ENCODE measurements around the gene RHBDD1.
A peak's percentile ranks its signal among the peaks of the same experiment; 100 is the strongest.

The RHBDD1 gene

GRCh38 chr2:226835796-226836547 is at the start of gene RHBDD1:
Gene RHBDD1, plus strand, starts transcription at chr2:226836054. Its CDS starts 28,640 bp downstream, at chr2:226864694.
- Histone ChIP-seq H3K36me3 (ENCODE audit: control insufficient read depth in 1 of 2, insufficient read depth in 2 of 2, low read length in 2 of 2) (peaks cover 2 to 4% of the 10 kb centered on the region in 2 donors), H3K9ac (ENCODE audit: low read depth in 1 of 2, low read length in 2 of 2) (peak within 1 kb of the TSS; percentile 97 to 98), H3K4me1 (ENCODE audit: control insufficient read depth in 1 of 2, insufficient read depth in 2 of 2, low read length in 2 of 2) (peaks cover 19 to 31% of the 10 kb centered on the region in 2 donors), H3K4me3 (ENCODE audit: low read depth in 1 of 2, low read length in 2 of 2) (peak within 1 kb of the TSS; percentile 86 to 91), H3K9me3 (ENCODE audit: control insufficient read depth in 1 of 2, low read length in 2 of 2) (no peaks in the 10 kb centered on the region), H3K27me3 (ENCODE audit: control insufficient read depth in 1 of 2, insufficient read depth in 2 of 2, low read length in 2 of 2) (no peaks in the 10 kb centered on the region), H3K27ac (ENCODE audit: low read depth, low read length) (peak within 1 kb of the TSS; percentile 100)

- H3K27ac ChIP-seq (ENCODE audit: low read depth, low read length), result no peak overlapping the region
Observed at GRCh38 chr2:226788064-226788463, 47.8 kb upstream of the RHBDD1 start.

GRCh38 chr2:226788881-226789490 is 46.9 kb upstream of the RHBDD1 start:
- Histone ChIP-seq H3K9me3 (ENCODE audit: control insufficient read depth in 1 of 2, low read length in 2 of 2) (no peaks in the 10 kb centered on the region), H3K9ac (ENCODE audit: low read depth in 1 of 2, low read length in 2 of 2) (no peak overlapping the region), H3K36me3 (ENCODE audit: control insufficient read depth in 1 of 2, insufficient read depth in 2 of 2, low read length in 2 of 2) (no peaks in the 10 kb centered on the region), H3K4me3 (ENCODE audit: low read depth in 1 of 2, low read length in 2 of 2) (no peak overlapping the region), H3K27me3 (ENCODE audit: control insufficient read depth in 1 of 2, insufficient read depth in 2 of 2, low read length in 2 of 2) (no peaks in the 10 kb centered on the region), H3K27ac (ENCODE audit: low read depth, low read length) (no peak overlapping the region), H3K4me1 (ENCODE audit: control insufficient read depth in 1 of 2, insufficient read depth in 2 of 2, low read length in 2 of 2) (peaks cover 29 to 35% of the 10 kb centered on the region in 2 donors)

More at GRCh38 chr2:226788064-226788463, 47.8 kb upstream of the RHBDD1 start:
- H3K9me3 ChIP-seq (ENCODE audit: control insufficient read depth in 1 of 2, low read length in 2 of 2), result peaks cover 0 to 3% of the 10 kb centered on the region in 2 donors
- H3K36me3 ChIP-seq (ENCODE audit: control insufficient read depth in 1 of 2, insufficient read depth in 2 of 2, low read length in 2 of 2), result no peaks in the 10 kb centered on the region
- H3K27me3 ChIP-seq (ENCODE audit: control insufficient read depth in 1 of 2, insufficient read depth in 2 of 2, low read length in 2 of 2), result no peaks in the 10 kb centered on the region
- no peak overlapping the region for H3K4me3 ChIP-seq (ENCODE audit: low read depth in 1 of 2, low read length in 2 of 2)
- peaks cover 25 to 28% of the 10 kb centered on the region in 2 donors for H3K4me1 ChIP-seq (ENCODE audit: control insufficient read depth in 1 of 2, insufficient read depth in 2 of 2, low read length in 2 of 2)
- no peak overlapping the region for H3K9ac ChIP-seq (ENCODE audit: low read depth in 1 of 2, low read length in 2 of 2)

- Histone ChIP-seq H3K4me3 (ENCODE audit: low read depth in 1 of 2, low read length in 2 of 2) (no peak overlapping the region), H3K9me3 (ENCODE audit: control insufficient read depth in 1 of 2, low read length in 2 of 2) (no peaks in the 10 kb centered on the region), H3K36me3 (ENCODE audit: control insufficient read depth in 1 of 2, insufficient read depth in 2 of 2, low read length in 2 of 2) (no peaks in the 10 kb centered on the region), H3K9ac (ENCODE audit: low read depth in 1 of 2, low read length in 2 of 2) (no peak overlapping the region), H3K27me3 (ENCODE audit: control insufficient read depth in 1 of 2, insufficient read depth in 2 of 2, low read length in 2 of 2) (no peaks in the 10 kb centered on the region), H3K27ac (ENCODE audit: low read depth, low read length) (no peak overlapping the region), H3K4me1 (ENCODE audit: control insufficient read depth in 1 of 2, insufficient read depth in 2 of 2, low read length in 2 of 2) (peaks cover 29 to 37% of the 10 kb centered on the region in 2 donors)
Observed at GRCh38 chr2:226790011-226790410, 45.8 kb upstream of the RHBDD1 start.

GRCh38 chr2:226790431-226790830 is 45.4 kb upstream of the RHBDD1 start:
- H3K9ac ChIP-seq (ENCODE audit: low read depth in 1 of 2, low read length in 2 of 2), result peak overlapping the region in 1 of 2 donors; percentile 80
- H3K4me1 ChIP-seq (ENCODE audit: control insufficient read depth in 1 of 2, insufficient read depth in 2 of 2, low read length in 2 of 2), result peaks cover 33 to 41% of the 10 kb centered on the region in 2 donors

GRCh38 chr2:226791056-226791486 is 44.8 kb upstream of the RHBDD1 start:
- Histone ChIP-seq H3K27ac (ENCODE audit: low read depth, low read length) (peak overlapping the region; percentile 74), H3K36me3 (ENCODE audit: control insufficient read depth in 1 of 2, insufficient read depth in 2 of 2, low read length in 2 of 2) (no peaks in the 10 kb centered on the region), H3K9me3 (ENCODE audit: control insufficient read depth in 1 of 2, low read length in 2 of 2) (no peaks in the 10 kb centered on the region), H3K4me1 (ENCODE audit: control insufficient read depth in 1 of 2, insufficient read depth in 2 of 2, low read length in 2 of 2) (peaks cover 40 to 43% of the 10 kb centered on the region in 2 donors), H3K27me3 (ENCODE audit: control insufficient read depth in 1 of 2, insufficient read depth in 2 of 2, low read length in 2 of 2) (no peaks in the 10 kb centered on the region), H3K4me3 (ENCODE audit: low read depth in 1 of 2, low read length in 2 of 2) (peak overlapping the region; percentile 68 to 69), H3K9ac (ENCODE audit: low read depth in 1 of 2, low read length in 2 of 2) (peak overlapping the region; percentile 51 to 80)

More at GRCh38 chr2:226790431-226790830, 45.4 kb upstream of the RHBDD1 start:
- H3K36me3 ChIP-seq (ENCODE audit: control insufficient read depth in 1 of 2, insufficient read depth in 2 of 2, low read length in 2 of 2), result no peaks in the 10 kb centered on the region
- H3K27ac ChIP-seq (ENCODE audit: low read depth, low read length), result no peak overlapping the region
- no peaks in the 10 kb centered on the region for H3K27me3 ChIP-seq (ENCODE audit: control insufficient read depth in 1 of 2, insufficient read depth in 2 of 2, low read length in 2 of 2)
- H3K4me3 ChIP-seq (ENCODE audit: low read depth in 1 of 2, low read length in 2 of 2), result peak overlapping the region; percentile 68 to 69
- H3K9me3 ChIP-seq (ENCODE audit: control insufficient read depth in 1 of 2, low read length in 2 of 2), result no peaks in the 10 kb centered on the region

- Histone ChIP-seq H3K4me3 (ENCODE audit: low read depth in 1 of 2, low read length in 2 of 2) (peak overlapping the region; percentile 68 to 84), H3K27me3 (ENCODE audit: control insufficient read depth in 1 of 2, insufficient read depth in 2 of 2, low read length in 2 of 2) (no peaks in the 10 kb centered on the region), H3K27ac (ENCODE audit: low read depth, low read length) (peak overlapping the region; percentile 76), H3K4me1 (ENCODE audit: control insufficient read depth in 1 of 2, insufficient read depth in 2 of 2, low read length in 2 of 2) (peaks cover 43 to 45% of the 10 kb centered on the region in 2 donors), H3K9ac (ENCODE audit: low read depth in 1 of 2, low read length in 2 of 2) (peak overlapping the region; percentile 78 to 80), H3K9me3 (ENCODE audit: control insufficient read depth in 1 of 2, low read length in 2 of 2) (no peaks in the 10 kb centered on the region), H3K36me3 (ENCODE audit: control insufficient read depth in 1 of 2, insufficient read depth in 2 of 2, low read length in 2 of 2) (no peaks in the 10 kb centered on the region)
Observed at GRCh38 chr2:226791487-226792081, 44.3 kb upstream of the RHBDD1 start.

- peak overlapping the region; percentile 76 for H3K27ac ChIP-seq (ENCODE audit: low read depth, low read length)
- H3K4me1 ChIP-seq (ENCODE audit: control insufficient read depth in 1 of 2, insufficient read depth in 2 of 2, low read length in 2 of 2), result peaks cover 43 to 52% of the 10 kb centered on the region in 2 donors
- H3K27me3 ChIP-seq (ENCODE audit: control insufficient read depth in 1 of 2, insufficient read depth in 2 of 2, low read length in 2 of 2), result no peaks in the 10 kb centered on the region
- H3K4me3 ChIP-seq (ENCODE audit: low read depth in 1 of 2, low read length in 2 of 2), result peak overlapping the region; percentile 68 to 84
- peak overlapping the region; percentile 78 to 80 for H3K9ac ChIP-seq (ENCODE audit: low read depth in 1 of 2, low read length in 2 of 2)
- no peaks in the 10 kb centered on the region for H3K9me3 ChIP-seq (ENCODE audit: control insufficient read depth in 1 of 2, low read length in 2 of 2)
- no peaks in the 10 kb centered on the region for H3K36me3 ChIP-seq (ENCODE audit: control insufficient read depth in 1 of 2, insufficient read depth in 2 of 2, low read length in 2 of 2)
Observed at GRCh38 chr2:226792155-226792881, 43.5 kb upstream of the RHBDD1 start.

- Histone ChIP-seq H3K27me3 (ENCODE audit: control insufficient read depth in 1 of 2, insufficient read depth in 2 of 2, low read length in 2 of 2) (no peaks in the 10 kb centered on the region), H3K4me3 (ENCODE audit: low read depth in 1 of 2, low read length in 2 of 2) (peak overlapping the region; percentile 48 to 77), H3K4me1 (ENCODE audit: control insufficient read depth in 1 of 2, insufficient read depth in 2 of 2, low read length in 2 of 2) (peaks cover 43 to 64% of the 10 kb centered on the region in 2 donors), H3K27ac (ENCODE audit: low read depth, low read length) (no peak overlapping the region), H3K9me3 (ENCODE audit: control insufficient read depth in 1 of 2, low read length in 2 of 2) (no peaks in the 10 kb centered on the region), H3K36me3 (ENCODE audit: control insufficient read depth in 1 of 2, insufficient read depth in 2 of 2, low read length in 2 of 2) (no peaks in the 10 kb centered on the region), H3K9ac (ENCODE audit: low read depth in 1 of 2, low read length in 2 of 2) (peak overlapping the region; percentile 1 to 55)
Observed at GRCh38 chr2:226793646-226794045, 42.2 kb upstream of the RHBDD1 start.
